GM12892 (cell line): ENCODE measurements around the gene C11orf87.

Source experiments
- DNase-seq: peaks from one replicate; pipeline ENCODE4 v3.0.0; 2011; ENCODE audit not compliant: insufficient read length
- FAIRE-seq: peaks from 2 replicates; lab custom pipeline; 2011; peaks lifted over from hg19 to GRCh38; lab: Jason Lieb, UNC
- POLR2A ChIP-seq: IDR thresholded peaks from 2 replicates; pipeline ENCODE4 v1.6.1; 2011; ENCODE audit warnings: low read depth, low read length, control low read depth
- POLR2AphosphoS5 ChIP-seq: IDR thresholded peaks from 2 replicates; pipeline ENCODE4 v1.6.1; 2011; ENCODE audit warnings: low read depth, low read length, control low read depth
- TAF1 ChIP-seq: IDR thresholded peaks from 2 replicates; pipeline ENCODE4 v1.6.1; 2011; ENCODE audit warnings: low read depth, mild to moderate bottlenecking, control low read depth, low read length, borderline replicate concordance

Gene C11orf87

GRCh38 chr11:109454857-109455256 lies 32.9 kb downstream of the C11orf87 start:
- FAIRE-seq (no peak), DNase-seq (no peak)
- no peak for TF ChIP-seq POLR2A
- TF ChIP-seq POLR2AphosphoS5 = no peak
- no peak for TF ChIP-seq TAF1
